Esophagus muscularis mucosa (tissue), 4 donors: ENCODE data around the gene SF3A1.

ENCODE experiments used
- CTCF ChIP-seq, 3 experiments: fragments of 200-600 bp in 2 of 3; fragments of 450-650 bp in 1 of 3; sonication (generic) in 2 of 3; IDR thresholded peaks; one replicate each; pipeline ENCODE4 v1.5.1; 2017 to 2019; ENCODE audit warnings: antibody characterized with exemption in 3 of 3, mild to moderate bottlenecking in 2 of 3, moderate library complexity in 1 of 3
- EP300 ChIP-seq: sonication (generic); formaldehyde crosslinking; IDR thresholded peaks from one replicate; pipeline ENCODE4 v1.6.1; 2017; ENCODE audit warnings: antibody characterized with exemption
- POLR2A ChIP-seq: fragments of 450-650 bp; IDR thresholded peaks from one replicate; pipeline ENCODE4 v1.6.1; 2017; ENCODE audit warnings: antibody characterized with exemption, moderate library complexity, mild to moderate bottlenecking, low read depth
- POLR2AphosphoS5 ChIP-seq, 2 donors: sonication (generic); formaldehyde crosslinking; IDR thresholded peaks; one replicate each; pipeline ENCODE4 v1.6.1; 2017; ENCODE audit warnings: antibody characterized with exemption in 2 of 2

DNA sequence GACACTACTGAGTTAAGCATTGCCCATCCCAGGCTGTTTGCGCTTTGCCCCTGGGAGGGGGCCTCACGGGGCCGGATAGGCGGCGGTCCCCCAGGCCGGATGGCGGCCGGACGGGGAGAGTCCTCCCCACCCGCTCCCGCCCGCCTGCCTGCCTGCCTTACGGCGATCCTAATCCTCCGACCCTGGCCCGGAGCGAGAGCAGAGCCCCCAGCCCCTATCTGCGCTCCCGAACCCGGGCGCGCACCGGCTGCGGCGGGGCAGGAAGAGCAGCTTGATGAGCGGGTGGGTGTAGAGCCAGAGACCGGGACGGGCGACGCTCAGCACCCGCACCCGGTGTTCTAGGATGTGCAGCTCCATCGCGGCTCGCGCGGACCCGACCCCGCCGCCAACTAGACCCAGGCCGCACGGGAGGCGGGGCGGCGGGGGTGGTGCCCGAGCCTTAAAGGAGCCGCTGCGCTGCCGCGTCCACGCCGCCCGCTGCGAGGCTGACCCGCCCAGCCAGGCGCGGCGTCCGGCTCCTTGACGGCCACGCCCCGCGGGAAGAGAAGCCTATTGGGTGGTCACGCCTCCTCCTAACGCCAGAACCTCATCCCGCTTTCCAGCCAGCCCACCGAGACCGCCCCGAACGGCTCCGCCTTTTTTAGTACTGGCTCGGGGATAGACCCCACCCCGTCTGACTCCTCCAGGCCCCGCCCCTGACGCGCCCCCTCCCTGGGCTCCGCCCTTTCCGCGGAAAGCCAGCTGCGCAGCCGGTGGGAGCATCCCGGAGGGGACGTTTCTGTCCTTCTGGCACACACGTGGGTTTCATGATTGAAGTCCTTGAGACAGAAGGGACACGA lies 67.3 kb downstream of the SF3A1 start, which contains the start of gene CASTOR1:
- peak in 1 of 3 experiments; percentile 6 for TF ChIP-seq CTCF (IDR thresholded peaks at IDR 0.05)
- TF ChIP-seq EP300: no peak
- TF ChIP-seq POLR2A: peak; percentile 65
- peak; percentile 86 to 97 for TF ChIP-seq POLR2AphosphoS5 (IDR thresholded peaks at IDR 0.05)
